HepG2 (cell line): Measurements from ENCODE around the gene CDAN1. TPM values are rescaled to one million over a fixed set of nuclear protein-coding genes. Genes with fewer than 3 reads are reported as not detected.
"Not testable (repeated sequence)": the region's sequence is repeated elsewhere in the genome, so short reads cannot be mapped to it uniquely, and the experiment has no call there.

Source experiments
- FOXA1 ChIP-seq, 2 experiments: fragments of 450-650 bp in 1 of 2; sonication (generic) in 1 of 2; formaldehyde crosslinking in 1 of 2; IDR thresholded peaks; 2 replicates each; pipeline versions ENCODE4 v1.4.0 to v1.6.1; 2016 to 2020; ENCODE audit warnings: missing genetic modification reagents in 1 of 2
- FOXA3 ChIP-seq: IDR thresholded peaks from 2 replicates; pipeline ENCODE4 v1.6.1; 2016; ENCODE audit warnings: missing genetic modification reagents, missing compliant biosample characterization
- HOXA3 ChIP-seq: sonication (generic); formaldehyde crosslinking; IDR thresholded peaks from 2 replicates; pipeline ENCODE4 v1.5.0; 2020; ENCODE audit warnings: missing genetic modification reagents
- PAXIP1 ChIP-seq: sonication (generic); formaldehyde crosslinking; conservative IDR thresholded peaks from 2 replicates; pipeline ENCODE4 v1.4.0; 2020; ENCODE audit warnings: mild to moderate bottlenecking, missing genetic modification reagents, moderate library complexity
- ZNF687 ChIP-seq: sonication (generic); formaldehyde crosslinking; IDR thresholded peaks from 2 replicates; pipeline ENCODE4 v1.5.1; 2020; ENCODE audit warnings: mild to moderate bottlenecking, missing genetic modification reagents, moderate library complexity
- polyA plus RNA-seq, 8 experiments: library from polyadenylated mRNA; depleted of rRNA in 3 of 8; stranded (reverse) in 7 of 8; unstranded in 1 of 8; fragments of >200 nt; fragmentation: Illumina TruSeq in 4 of 8; extraction: Trizol in 4 of 8; gene quantifications; 2 replicates each; pipeline versions ENCODE4 v1.2.1 to v1.2.3, GENCODE V29; 2011 to 2016; ENCODE audit warnings: low read depth in 4 of 8, missing spikeins in 1 of 8, mixed read lengths in 1 of 8; ENCODE audit not compliant: insufficient read depth in 1 of 8
- total RNA-seq, 5 experiments: library from RNA; depleted of rRNA; stranded (reverse); fragments of >200 nt; fragmentation: Illumina TruSeq; extraction: Trizol; gene quantifications; 2 replicates each; pipeline ENCODE4 v1.2.3, GENCODE V29; 2016; ENCODE audit warnings: low read depth in 1 of 5

Gene CDAN1
- total and polyA plus RNA-seq, 2 of the 13 experiments (the other 11 are each of a cell fraction or from before 2014, with no cell fraction given) = 5.0 to 16.1 TPM

GRCh38 chr15:42764154-42764731 is 27.3 kb upstream of the CDAN1 start (continued):
- peak; percentile 58 for TF ChIP-seq ZNF687 (CRISPR knock-in tag)
- TF ChIP-seq PAXIP1 = 0 out of 2 replicates have a peak, but pooled peaks have one; percentile 2
- TF ChIP-seq HOXA3 (CRISPR knock-in tag) = 0 out of 2 replicates have a peak, but pooled peaks have one; percentile 10
- not testable (repeated sequence) for TF ChIP-seq FOXA1 (IDR thresholded peaks at IDR 0.05)
- TF ChIP-seq FOXA1 (CRISPR knock-in tag; IDR thresholded peaks at IDR 0.05) = peak; percentile 49; the same call in 1 of the 2 replicates
- TF ChIP-seq FOXA3 (CRISPR knock-in tag) = 0 out of 2 replicates have a peak, but pooled peaks have one; percentile 12
- TF ChIP-seq, all 625 proteins: peak for 9; not testable (repeated sequence) for 616
